ENCODE results near the gene MAGEA8. TPM values are rescaled to one million over a fixed set of nuclear protein-coding genes. Genes with fewer than 3 reads are reported as not detected.
A peak's percentile ranks its signal among the peaks of the same experiment; 100 is the strongest.
"Not testable (repeated sequence)": the region's sequence is repeated elsewhere in the genome, so short reads cannot be mapped to it uniquely, and the experiment has no call there.

The MAGEA8 gene
- total and polyA plus RNA-seq, 5 experiments from 2014 or later: not detected

- Mint-ChIP-seq H3K9me3 (peaks cover 0 to 11% (median 4%) of the 10 kb centered on the region in 9 donors), H3K4me3 (no peak overlapping the region), H3K27me3 (peaks cover 0 to 2% (median 2%) of the 10 kb centered on the region in 5 donors), H3K36me3 (no peaks in the 10 kb centered on the region), H3K27ac (no peak overlapping the region), H3K4me1 (no peaks in the 10 kb centered on the region)
- no peak for DNase-seq
- POLR2A ChIA-PET: no interaction called here
- ATAC-seq: no peak
These were observed 15.6 kb upstream of the MAGEA8 start for GRCh38 chrX:149865390-149865789.

- Mint-ChIP-seq H3K4me1 (peaks cover 0 to 5% (median 0%) of the 10 kb centered on the region in 4 donors), H3K27ac (no peak overlapping the region), H3K36me3 (no peaks in the 10 kb centered on the region), H3K27me3 (peaks cover 3 to 11% (median 3%) of the 10 kb centered on the region in 5 donors), H3K9me3 (peaks cover 0 to 2% (median 0%) of the 10 kb centered on the region in 9 donors), H3K4me3 (no peak overlapping the region)
- no peak for DNase-seq
- POLR2A ChIA-PET: no interaction called here
- no peak for ATAC-seq
These were observed 13.5 kb upstream of the MAGEA8 start for GRCh38 chrX:149867488-149867887.

DNA sequence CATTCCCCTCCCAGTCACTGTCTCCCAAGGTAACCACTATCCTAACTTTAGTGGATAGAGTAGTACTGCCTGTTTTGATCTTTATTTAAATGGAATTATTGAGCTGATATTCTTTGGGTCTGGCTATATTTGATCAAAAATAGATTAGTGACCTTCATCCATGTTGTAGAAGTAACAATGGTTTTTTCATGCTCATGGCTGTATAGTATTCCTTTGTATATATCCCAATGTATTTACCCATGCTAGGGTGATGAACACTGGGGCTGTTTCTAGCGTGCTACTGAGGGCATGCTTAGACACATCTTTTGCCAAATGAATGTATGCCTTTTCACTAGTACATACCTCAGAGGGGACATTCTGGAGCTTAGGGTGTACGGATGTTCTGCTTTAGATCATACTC is 10.1 kb upstream of the MAGEA8 start:
- POLR2A ChIA-PET: no interaction called here
- Mint-ChIP-seq H3K4me3 (no peak overlapping the region), H3K9me3 (peaks cover 0 to 2% (median 0%) of the 10 kb centered on the region in 9 donors), H3K27ac (no peak overlapping the region), H3K4me1 (peaks cover 0 to 5% (median 0%) of the 10 kb centered on the region in 4 donors), H3K36me3 (no peaks in the 10 kb centered on the region), H3K27me3 (peaks cover 6 to 11% (median 10%) of the 10 kb centered on the region in 5 donors)
- ATAC-seq (no peak), DNase-seq (no peak)

GRCh38 chrX:149871433-149871832 is 9.6 kb upstream of the MAGEA8 start:
- no peak for ATAC-seq
- Mint-ChIP-seq H3K4me1 (peaks cover 0 to 5% (median 0%) of the 10 kb centered on the region in 4 donors), H3K27ac (no peak overlapping the region), H3K4me3 (no peak overlapping the region), H3K27me3 (peaks cover 6 to 11% (median 10%) of the 10 kb centered on the region in 5 donors), H3K36me3 (no peaks in the 10 kb centered on the region), H3K9me3 (no peaks in the 10 kb centered on the region)
- POLR2A ChIA-PET: no interaction called here
- DNase-seq: no peak

GRCh38 chrX:149871940-149872339 is 9.0 kb upstream of the MAGEA8 start:
- H3K9me3 Mint-ChIP-seq: no peaks in the 10 kb centered on the region
- H3K36me3 Mint-ChIP-seq: no peaks in the 10 kb centered on the region
- DNase-seq (peak in 9 of 10 donors; percentile 12 to 47 (median 27)), ATAC-seq (peak; percentile 78 to 80)
- peaks cover 6 to 11% (median 10%) of the 10 kb centered on the region in 5 donors for H3K27me3 Mint-ChIP-seq
- no peak overlapping the region for H3K27ac Mint-ChIP-seq
- POLR2A ChIA-PET: no interaction called here
- H3K4me1 Mint-ChIP-seq: peaks cover 0 to 5% (median 0%) of the 10 kb centered on the region in 4 donors
- H3K4me3 Mint-ChIP-seq: no peak overlapping the region

GRCh38 chrX:149877157-149877556 is 3.8 kb upstream of the MAGEA8 start:
- Mint-ChIP-seq H3K36me3 (no peaks in the 10 kb centered on the region), H3K27me3 (peaks cover 0 to 11% (median 5%) of the 10 kb centered on the region in 5 donors), H3K9me3 (no peaks in the 10 kb centered on the region), H3K27ac (no peak overlapping the region), H3K4me3 (no peak overlapping the region), H3K4me1 (peaks cover 0 to 1% (median 0%) of the 10 kb centered on the region in 4 donors)
- ATAC-seq (no peak), DNase-seq (no peak)
- POLR2A ChIA-PET: no interaction called here

DNA sequence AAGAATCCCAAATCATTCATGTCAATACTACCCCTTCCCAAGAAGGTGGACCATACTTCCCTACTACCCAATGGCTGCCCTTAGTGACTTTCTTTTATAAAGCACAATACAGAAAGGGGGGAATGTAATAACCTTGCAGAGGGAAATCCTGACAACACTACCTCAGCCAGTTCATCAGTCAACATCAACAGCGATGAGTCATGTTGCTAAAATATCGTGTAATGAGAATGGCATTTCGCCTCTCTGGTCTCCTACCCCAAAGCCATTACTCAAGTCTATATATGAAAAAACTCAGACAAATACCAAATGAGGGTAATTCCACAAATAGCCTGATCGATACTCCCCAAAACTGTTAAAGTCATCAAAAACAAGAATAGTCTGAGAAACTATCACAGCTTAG is 3.3 kb upstream of the MAGEA8 start:
- H3K36me3 Mint-ChIP-seq: no peaks in the 10 kb centered on the region
- H3K27me3 Mint-ChIP-seq: peaks cover 0 to 11% (median 5%) of the 10 kb centered on the region in 5 donors
- ATAC-seq: no peak
- peaks cover 0 to 3% (median 0%) of the 10 kb centered on the region in 4 donors for H3K4me1 Mint-ChIP-seq
- H3K9me3 Mint-ChIP-seq: no peaks in the 10 kb centered on the region
- no peak overlapping the region for H3K27ac Mint-ChIP-seq
- DNase-seq: no peak
- POLR2A ChIA-PET: no interaction called here
- no peak overlapping the region for H3K4me3 Mint-ChIP-seq

DNA sequence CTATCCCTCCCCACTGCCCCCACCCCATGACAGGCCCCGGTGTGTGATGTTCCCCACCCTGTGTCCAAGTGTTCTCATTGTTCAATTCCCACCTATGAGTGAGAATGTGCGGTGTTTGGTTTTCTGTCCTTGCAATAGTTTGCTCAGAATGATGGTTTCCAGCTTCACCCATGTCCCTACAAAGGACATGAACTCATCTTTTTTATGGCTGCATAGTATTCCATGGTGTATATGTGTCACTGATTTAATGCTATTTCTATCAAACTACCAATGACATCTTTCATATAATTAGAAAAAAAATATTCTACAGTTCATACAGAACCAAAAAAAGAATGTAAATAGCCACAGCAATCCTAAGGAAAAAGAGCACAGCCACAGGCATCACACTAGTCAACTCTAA is 9.8 kb downstream of the MAGEA8 start:
- H3K9me3 Mint-ChIP-seq, DNase-seq, H3K4me3 Mint-ChIP-seq, H3K36me3 Mint-ChIP-seq, POLR2A ChIA-PET, H3K4me1 Mint-ChIP-seq, H3K27ac Mint-ChIP-seq, H3K27me3 Mint-ChIP-seq, ATAC-seq: not testable (repeated sequence)

DNA sequence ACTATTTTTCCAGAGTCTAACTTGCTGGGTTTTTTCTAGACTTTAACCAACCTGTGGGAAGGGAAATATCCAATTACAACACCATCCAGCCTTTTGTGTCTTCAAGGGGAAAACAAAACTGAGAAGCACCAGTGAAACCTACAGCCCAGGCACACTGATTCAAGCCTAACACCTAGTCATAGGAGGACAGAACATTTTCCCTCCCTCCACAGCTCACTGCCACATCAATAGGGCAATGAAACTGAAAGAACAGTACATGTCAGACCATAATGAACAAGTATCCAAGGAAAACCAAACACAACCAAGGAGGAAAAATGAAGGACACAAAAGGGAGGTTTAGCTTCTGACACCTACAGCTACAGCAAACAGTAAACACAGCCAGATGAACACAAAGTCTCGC is 17.6 kb downstream of the MAGEA8 start:
- POLR2A ChIA-PET: no interaction called here
- Mint-ChIP-seq H3K4me1 (no peaks in the 10 kb centered on the region), H3K4me3 (no peak overlapping the region), H3K36me3 (peaks cover 0 to 2% (median 0%) of the 10 kb centered on the region in 3 donors), H3K9me3 (peaks cover 0 to 6% (median 0%) of the 10 kb centered on the region in 9 donors), H3K27me3 (peaks cover 0 to 7% (median 3%) of the 10 kb centered on the region in 5 donors), H3K27ac (no peak overlapping the region)
- DNase-seq (no peak), ATAC-seq (no peak)

- peaks cover 0 to under 1% (median 0%) of the 10 kb centered on the region in 5 donors for H3K27me3 Mint-ChIP-seq
- no peak overlapping the region for H3K27ac Mint-ChIP-seq
These were observed 23.1 kb downstream of the MAGEA8 start for GRCh38 chrX:149903889-149904748.

GRCh38 chrX:149908308-149908707 is 27.3 kb downstream of the MAGEA8 start:
- H3K27me3 Mint-ChIP-seq: no peaks in the 10 kb centered on the region
- H3K36me3 Mint-ChIP-seq: peaks cover 0 to 2% (median 0%) of the 10 kb centered on the region in 3 donors
- POLR2A ChIA-PET: no interaction called here
- no peak overlapping the region for H3K27ac Mint-ChIP-seq
- no peak for ATAC-seq
- H3K9me3 Mint-ChIP-seq: peaks cover 0 to 21% (median 0%) of the 10 kb centered on the region in 9 donors
- H3K4me3 Mint-ChIP-seq: no peak overlapping the region
- peaks cover 0 to 2% (median 0%) of the 10 kb centered on the region in 4 donors for H3K4me1 Mint-ChIP-seq
- DNase-seq: no peak

More at GRCh38 chrX:149903889-149904748, 23.1 kb downstream of the MAGEA8 start:
- H3K4me3 Mint-ChIP-seq: peak overlapping the region in 1 of 10 donors; percentile 3
- peaks cover 0 to 2% (median 0%) of the 10 kb centered on the region in 4 donors for H3K4me1 Mint-ChIP-seq
- DNase-seq (no peak), ATAC-seq (no peak)
- H3K36me3 Mint-ChIP-seq: peaks cover 0 to 2% (median 0%) of the 10 kb centered on the region in 3 donors
- H3K9me3 Mint-ChIP-seq: peaks cover 0 to 6% (median 0%) of the 10 kb centered on the region in 9 donors
- POLR2A ChIA-PET: no interaction called here

DNA sequence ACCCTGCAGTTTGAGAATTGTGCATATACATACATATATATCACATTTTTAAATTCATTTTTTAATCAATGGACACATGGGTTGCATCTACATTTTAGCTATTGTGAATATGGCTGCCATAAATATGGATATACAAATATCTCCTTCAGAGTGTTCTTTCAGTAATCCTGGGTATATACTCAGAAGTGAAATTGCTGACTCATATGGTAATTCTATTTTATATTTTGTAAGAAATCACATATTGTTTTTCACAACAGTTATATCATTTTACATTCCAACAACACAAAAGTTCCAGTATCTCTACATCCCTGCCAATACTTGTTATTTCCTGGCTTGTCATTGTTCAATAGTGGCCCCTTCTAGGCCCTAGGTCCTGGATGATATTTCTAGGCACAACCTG is 27.7 kb downstream of the MAGEA8 start:
- Mint-ChIP-seq H3K4me1 (peaks cover 0 to 2% (median 0%) of the 10 kb centered on the region in 4 donors), H3K4me3 (no peak overlapping the region), H3K9me3 (peaks cover 0 to 25% (median 3%) of the 10 kb centered on the region in 9 donors), H3K27ac (no peak overlapping the region), H3K36me3 (peaks cover 0 to 5% (median 0%) of the 10 kb centered on the region in 3 donors), H3K27me3 (no peaks in the 10 kb centered on the region)
- ATAC-seq: no peak
- DNase-seq: no peak
- POLR2A ChIA-PET: no interaction called here
